Fibroblast of lung (primary cell): ENCODE measurements around the gene CDCA4.

Experiments
- EZH2 ChIP-seq: IDR thresholded peaks from 2 replicates; pipeline ENCODE4 v1.5.1; 2012; ENCODE audit warnings: low read length, control low read depth, mild to moderate bottlenecking; ENCODE audit errors: missing control alignments
- TF ChIP-seq, protein P1 (sequence below), 2 donors: IDR thresholded peaks in 1 of 2; conservative IDR thresholded peaks in 1 of 2; 1 replicate in 1 of 2; 2 replicates in 1 of 2; pipeline ENCODE4 v1.5.1; 2011 to 2012; ENCODE audit warnings: low read length in 2 of 2, control low read depth in 1 of 2, inconsistent platforms in 1 of 2, low read depth in 1 of 2, mild to moderate bottlenecking in 1 of 2

DNA sequence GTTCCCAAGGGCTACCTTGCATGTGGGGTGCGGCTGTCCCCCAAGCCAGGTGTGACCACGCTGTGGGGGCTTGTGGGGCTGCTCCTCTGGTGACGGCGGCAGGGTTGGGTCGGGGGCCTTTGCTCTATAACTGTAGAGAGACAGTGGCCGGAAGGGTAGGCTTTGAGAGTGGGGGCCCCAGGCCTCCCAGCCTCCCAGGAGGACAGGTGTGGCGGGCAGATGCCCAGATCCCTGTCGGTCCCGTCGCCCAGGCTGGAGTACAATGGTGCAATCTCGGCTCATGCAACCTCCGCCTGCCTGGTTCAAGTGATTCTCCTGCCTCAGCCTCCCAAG is 47.1 kb upstream of the CDCA4 start:
- TF ChIP-seq, protein P1, sequence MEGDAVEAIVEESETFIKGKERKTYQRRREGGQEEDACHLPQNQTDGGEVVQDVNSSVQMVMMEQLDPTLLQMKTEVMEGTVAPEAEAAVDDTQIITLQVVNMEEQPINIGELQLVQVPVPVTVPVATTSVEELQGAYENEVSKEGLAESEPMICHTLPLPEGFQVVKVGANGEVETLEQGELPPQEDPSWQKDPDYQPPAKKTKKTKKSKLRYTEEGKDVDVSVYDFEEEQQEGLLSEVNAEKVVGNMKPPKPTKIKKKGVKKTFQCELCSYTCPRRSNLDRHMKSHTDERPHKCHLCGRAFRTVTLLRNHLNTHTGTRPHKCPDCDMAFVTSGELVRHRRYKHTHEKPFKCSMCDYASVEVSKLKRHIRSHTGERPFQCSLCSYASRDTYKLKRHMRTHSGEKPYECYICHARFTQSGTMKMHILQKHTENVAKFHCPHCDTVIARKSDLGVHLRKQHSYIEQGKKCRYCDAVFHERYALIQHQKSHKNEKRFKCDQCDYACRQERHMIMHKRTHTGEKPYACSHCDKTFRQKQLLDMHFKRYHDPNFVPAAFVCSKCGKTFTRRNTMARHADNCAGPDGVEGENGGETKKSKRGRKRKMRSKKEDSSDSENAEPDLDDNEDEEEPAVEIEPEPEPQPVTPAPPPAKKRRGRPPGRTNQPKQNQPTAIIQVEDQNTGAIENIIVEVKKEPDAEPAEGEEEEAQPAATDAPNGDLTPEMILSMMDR (conservative IDR thresholded peaks at IDR 0.05 in 1 of 2, IDR thresholded peaks at IDR 0.05 in 1 of 2; ENCODE audit: low read depth in 1 of 2, low read length in 2 of 2): no peak
- TF ChIP-seq EZH2: no peak
